Measurements from ENCODE around the gene SLC30A4. TPM values are rescaled to one million over a fixed set of nuclear protein-coding genes. Genes with fewer than 3 reads are reported as not detected.

SLC30A4 gene
- total RNA-seq, 1 donor from 2014 or later: 3.9 TPM

GRCh38 chr15:45549541-45550220 lies 27.1 kb upstream of the SLC30A4 start:
- no peak for ATAC-seq (ENCODE audit: low read depth)
- H3K36me3 Mint-ChIP-seq (ENCODE audit: low read depth): no peaks in the 10 kb centered on the region

DNA sequence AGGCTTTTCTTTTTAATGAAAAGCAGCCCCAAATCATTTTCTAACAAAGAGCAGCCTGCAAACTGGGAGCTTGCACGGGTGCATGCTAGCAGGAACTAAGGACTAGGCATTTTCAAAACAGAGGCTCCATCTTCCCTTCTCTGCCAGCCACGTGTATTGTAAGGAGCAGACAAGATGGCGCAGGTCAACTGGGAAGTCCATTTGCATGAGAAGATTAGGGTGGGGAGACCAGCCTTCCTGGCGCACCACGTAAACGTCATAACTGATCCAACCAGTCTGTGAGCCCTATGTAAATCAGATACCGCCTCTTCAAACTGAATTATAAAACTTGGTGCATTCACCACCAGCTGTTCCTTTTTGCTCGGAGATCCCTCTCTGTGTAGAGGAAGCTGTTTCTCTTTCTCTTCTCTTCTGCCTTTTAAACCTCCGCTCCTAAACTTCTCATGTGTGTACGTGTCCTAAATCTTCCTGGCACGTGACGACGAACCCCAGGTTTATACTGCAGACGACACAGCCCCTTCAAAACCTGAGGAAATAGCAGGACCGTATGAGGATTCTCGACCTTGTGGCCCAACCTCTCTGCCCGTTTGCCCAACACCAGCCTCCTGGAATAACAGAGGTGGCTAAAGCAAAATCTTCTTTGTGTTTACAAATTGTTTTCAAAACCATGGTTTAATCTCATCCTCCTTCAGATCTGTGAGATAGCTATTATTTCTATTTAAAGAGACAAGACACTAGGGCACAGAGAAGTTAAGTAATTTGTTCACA lies 26.4 kb upstream of the SLC30A4 start:
- Mint-ChIP-seq H3K36me3 (ENCODE audit: low read depth) (no peaks in the 10 kb centered on the region), H3K4me1 (peaks cover 3% of the 10 kb centered on the region), H3K27me3 (no peaks in the 10 kb centered on the region), H3K9me3 (no peaks in the 10 kb centered on the region), H3K4me3 (no peak overlapping the region), H3K27ac (no peak overlapping the region)
- CTCF ChIA-PET: no interaction called here
- no peak for ATAC-seq (ENCODE audit: low read depth)
- DNase-seq: no peak
- intact Hi-C loops (cut with micrococcal nuclease): no loop called here
- POLR2A ChIA-PET: no interaction called here
- TF ChIP-seq, protein P1, sequence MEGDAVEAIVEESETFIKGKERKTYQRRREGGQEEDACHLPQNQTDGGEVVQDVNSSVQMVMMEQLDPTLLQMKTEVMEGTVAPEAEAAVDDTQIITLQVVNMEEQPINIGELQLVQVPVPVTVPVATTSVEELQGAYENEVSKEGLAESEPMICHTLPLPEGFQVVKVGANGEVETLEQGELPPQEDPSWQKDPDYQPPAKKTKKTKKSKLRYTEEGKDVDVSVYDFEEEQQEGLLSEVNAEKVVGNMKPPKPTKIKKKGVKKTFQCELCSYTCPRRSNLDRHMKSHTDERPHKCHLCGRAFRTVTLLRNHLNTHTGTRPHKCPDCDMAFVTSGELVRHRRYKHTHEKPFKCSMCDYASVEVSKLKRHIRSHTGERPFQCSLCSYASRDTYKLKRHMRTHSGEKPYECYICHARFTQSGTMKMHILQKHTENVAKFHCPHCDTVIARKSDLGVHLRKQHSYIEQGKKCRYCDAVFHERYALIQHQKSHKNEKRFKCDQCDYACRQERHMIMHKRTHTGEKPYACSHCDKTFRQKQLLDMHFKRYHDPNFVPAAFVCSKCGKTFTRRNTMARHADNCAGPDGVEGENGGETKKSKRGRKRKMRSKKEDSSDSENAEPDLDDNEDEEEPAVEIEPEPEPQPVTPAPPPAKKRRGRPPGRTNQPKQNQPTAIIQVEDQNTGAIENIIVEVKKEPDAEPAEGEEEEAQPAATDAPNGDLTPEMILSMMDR (IDR thresholded peaks at IDR 0.05): no peak

More at GRCh38 chr15:45549541-45550220, 27.1 kb upstream of the SLC30A4 start:
- Mint-ChIP-seq H3K27me3 (peaks cover 3% of the 10 kb centered on the region), H3K9me3 (no peaks in the 10 kb centered on the region), H3K27ac (no peak overlapping the region), H3K4me3 (no peak overlapping the region), H3K4me1 (peaks cover 1% of the 10 kb centered on the region)
- DNase-seq: no peak
- intact Hi-C loops (cut with micrococcal nuclease): no loop called here
- ChIA-PET CTCF (no interaction called here), POLR2A (no interaction called here)
- TF ChIP-seq, protein P1 (IDR thresholded peaks at IDR 0.05): no peak

DNA sequence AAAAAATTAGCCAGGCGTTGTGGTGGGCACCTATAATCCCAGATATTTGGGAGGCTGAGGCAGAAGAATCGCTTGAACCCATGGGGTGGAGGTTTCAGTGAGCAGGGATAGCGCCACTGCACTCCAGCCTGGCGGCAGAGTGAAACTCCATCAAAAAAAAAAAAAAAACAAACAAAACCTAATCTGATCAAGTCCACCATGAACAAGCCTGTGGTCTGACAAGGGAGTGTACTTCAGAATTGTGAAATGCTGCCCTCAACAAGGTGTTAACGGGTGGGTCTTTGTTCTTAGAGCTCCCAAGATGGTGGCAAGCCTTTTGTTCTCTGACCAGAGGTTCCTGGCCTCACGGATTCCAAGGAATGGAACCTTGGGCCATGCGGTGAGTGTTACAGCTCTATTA lies 24.2 kb upstream of the SLC30A4 start:
- Mint-ChIP-seq H3K27ac (no peak overlapping the region), H3K4me3 (no peak overlapping the region), H3K27me3 (no peaks in the 10 kb centered on the region), H3K9me3 (no peaks in the 10 kb centered on the region), H3K4me1 (peaks cover 3% of the 10 kb centered on the region), H3K36me3 (ENCODE audit: low read depth) (no peaks in the 10 kb centered on the region)
- DNase-seq: no peak
- no peak for ATAC-seq (ENCODE audit: low read depth)
- ChIA-PET CTCF (no interaction called here), POLR2A (interaction anchor here (0.9 kb wide), 1 partner anchor 40 kb away, joined by 6 read pairs; the partner anchor contains the start of gene BLOC1S6)
- TF ChIP-seq, protein P1 (IDR thresholded peaks at IDR 0.05): no peak
- intact Hi-C loops (cut with micrococcal nuclease): no loop called here

DNA sequence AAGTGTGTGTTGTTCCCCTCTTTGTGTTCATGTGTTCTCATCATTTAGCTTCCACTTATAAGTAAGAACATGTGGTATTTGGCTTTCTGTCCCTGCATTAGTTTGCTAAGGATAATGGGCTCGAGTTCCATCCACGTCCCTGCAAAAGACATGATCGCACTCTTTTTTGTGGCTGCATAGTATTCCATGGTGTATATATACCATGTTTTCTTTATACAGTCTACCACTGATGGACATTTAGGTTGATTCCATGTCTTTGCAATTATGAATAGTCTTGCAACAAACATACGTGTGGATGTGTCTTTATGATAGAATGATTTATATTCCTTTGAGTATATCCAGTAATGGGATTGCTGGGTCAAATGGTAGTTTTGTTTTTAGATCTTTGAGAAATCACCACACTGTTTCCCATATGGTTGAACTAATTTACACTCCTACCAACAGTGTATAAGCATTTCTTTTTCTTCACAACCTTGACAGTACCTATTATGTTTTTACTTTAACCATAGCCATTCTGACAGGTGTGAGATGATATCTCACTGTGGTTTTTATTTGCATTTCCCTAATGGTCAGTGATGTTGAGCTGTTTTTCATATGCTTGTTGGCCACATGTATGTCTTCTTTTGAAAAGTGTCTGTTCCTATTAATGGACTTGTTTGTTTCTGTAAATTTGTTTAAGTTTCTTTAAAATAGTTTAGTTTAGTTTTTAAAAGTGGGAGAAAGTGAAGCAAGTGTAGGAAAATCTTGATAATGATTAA lies 21.9 kb upstream of the SLC30A4 start:
- Mint-ChIP-seq H3K36me3 (ENCODE audit: low read depth) (no peaks in the 10 kb centered on the region), H3K27ac (no peak overlapping the region), H3K9me3 (no peaks in the 10 kb centered on the region), H3K4me3 (no peak overlapping the region), H3K4me1 (peaks cover 3% of the 10 kb centered on the region), H3K27me3 (no peaks in the 10 kb centered on the region)
- TF ChIP-seq, protein P1 (IDR thresholded peaks at IDR 0.05): no peak
- ChIA-PET POLR2A (no interaction called here), CTCF (no interaction called here)
- intact Hi-C loops (cut with micrococcal nuclease): no loop called here
- ATAC-seq (ENCODE audit: low read depth) (no peak), DNase-seq (no peak)

DNA sequence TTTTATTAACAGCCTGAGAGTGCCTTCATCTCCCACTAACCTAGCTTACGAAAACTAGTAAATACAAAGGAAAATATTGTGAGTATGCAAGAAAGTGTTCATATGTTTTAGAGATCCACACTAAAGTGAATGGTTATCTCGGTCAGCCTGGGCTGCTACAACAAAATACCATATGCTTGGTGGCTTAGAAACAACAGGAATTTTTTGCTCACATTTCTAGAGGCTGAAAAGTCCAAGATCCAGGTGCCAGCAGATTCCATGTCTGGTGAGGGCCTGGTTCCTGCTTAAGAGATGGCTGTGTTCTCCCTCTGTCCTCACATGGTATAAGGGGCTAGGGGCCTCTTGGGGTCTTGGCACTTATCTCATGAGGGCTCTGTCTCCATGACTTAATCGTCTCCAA lies 20.5 kb upstream of the SLC30A4 start:
- H3K27me3 Mint-ChIP-seq: no peaks in the 10 kb centered on the region
- peaks cover 3% of the 10 kb centered on the region for H3K4me1 Mint-ChIP-seq
- POLR2A ChIA-PET: no interaction called here
- CTCF ChIA-PET: no interaction called here
- intact Hi-C loops (cut with micrococcal nuclease): no loop called here
- ATAC-seq (ENCODE audit: low read depth) (no peak), DNase-seq (no peak)
- no peaks in the 10 kb centered on the region for H3K9me3 Mint-ChIP-seq
- TF ChIP-seq, protein P1 (IDR thresholded peaks at IDR 0.05): no peak
- H3K4me3 Mint-ChIP-seq: no peak overlapping the region
- no peak overlapping the region for H3K27ac Mint-ChIP-seq
- no peaks in the 10 kb centered on the region for H3K36me3 Mint-ChIP-seq (ENCODE audit: low read depth)

All from activated B cell treated with CpG ODN at 0.5 μM for 24 hours (primary cell).